Myocyte (in vitro differentiated cells): Measurements from ENCODE around the gene LRTM1. TPM values are rescaled to one million over a fixed set of nuclear protein-coding genes. Genes with fewer than 3 reads are reported as not detected.

Experiments used
- DNase-seq: peaks from one replicate; pipeline ENCODE4 v3.0.0-alpha.2; 2012; ENCODE audit warnings: low read depth
- polyA plus RNA-seq: library from polyadenylated mRNA; unstranded; fragments of >200 nt; gene quantifications from one replicate; pipeline ENCODE4 v1.2.1, GENCODE V29; 2012; ENCODE audit warnings: missing spikeins
- total RNA-seq: library from RNA; depleted of rRNA; stranded (reverse); fragments of >200 nt; gene quantifications from 2 replicates; pipeline ENCODE4 v1.2.3, GENCODE V29; 2014

LRTM1 gene
- 0.16 and 0.42 TPM in 2 replicates for total RNA-seq
- 0.29 TPM for polyA plus RNA-seq

- peak; percentile 58 for DNase-seq
These were observed at the start of gene LRTM1 for GRCh38 chr3:54928046-54928770. TSS of gene LRTM1 (minus strand) at chr3:54928059. CDS start at chr3:54927911, 148 bp downstream.

GRCh38 chr3:54977439-54977838, 49.6 kb upstream of the LRTM1 start:
- no peak for DNase-seq

- peak; percentile 50 for DNase-seq
These were observed 43.0 kb upstream of the LRTM1 start for GRCh38 chr3:54970895-54971294.

GRCh38 chr3:54969652-54970051, 41.8 kb upstream of the LRTM1 start:
- DNase-seq, result no peak

- DNase-seq, result no peak
These were observed 40.8 kb upstream of the LRTM1 start for GRCh38 chr3:54968546-54969172.

GRCh38 chr3:54967731-54968161, 39.9 kb upstream of the LRTM1 start:
- DNase-seq, result no peak

- no peak for DNase-seq
These were observed 39.1 kb upstream of the LRTM1 start for GRCh38 chr3:54966979-54967378.

- no peak for DNase-seq
These were observed 37.9 kb upstream of the LRTM1 start for GRCh38 chr3:54965746-54966145.

GRCh38 chr3:54964081-54964480, 36.2 kb upstream of the LRTM1 start:
- DNase-seq, result no peak

- DNase-seq, result no peak
These were observed 35.8 kb upstream of the LRTM1 start for GRCh38 chr3:54963641-54964040.

- no peak for DNase-seq
These were observed 34.3 kb upstream of the LRTM1 start for GRCh38 chr3:54962200-54962599.

- DNase-seq, result no peak
These were observed 32.8 kb upstream of the LRTM1 start for GRCh38 chr3:54960701-54961100.

- no peak for DNase-seq
These were observed 32.2 kb upstream of the LRTM1 start for GRCh38 chr3:54960082-54960481.

- DNase-seq, result no peak
These were observed 29.9 kb upstream of the LRTM1 start for GRCh38 chr3:54957711-54958110.

- DNase-seq, result no peak
These were observed 28.1 kb upstream of the LRTM1 start for GRCh38 chr3:54955941-54956340.

- no peak for DNase-seq
These were observed 27.6 kb upstream of the LRTM1 start for GRCh38 chr3:54955496-54955895.

- DNase-seq, result no peak
These were observed 26.7 kb upstream of the LRTM1 start for GRCh38 chr3:54954521-54954920.

- peak; percentile 67 for DNase-seq
These were observed 26.2 kb upstream of the LRTM1 start for GRCh38 chr3:54954022-54954421.

GRCh38 chr3:54951405-54951804, 23.5 kb upstream of the LRTM1 start:
- DNase-seq, result peak; percentile 86

GRCh38 chr3:54950391-54951003, 22.6 kb upstream of the LRTM1 start:
- no peak for DNase-seq

GRCh38 chr3:54949491-54950044, 21.7 kb upstream of the LRTM1 start:
- no peak for DNase-seq

GRCh38 chr3:54941690-54942362, 14.0 kb upstream of the LRTM1 start:
- peak; percentile 77 for DNase-seq
